CD1c-positive myeloid dendritic cell (primary cell): ENCODE data around the gene CLCN1.

ENCODE experiments used
- DNase-seq: peaks from one replicate; pipeline ENCODE4 v3.0.0-alpha.2; 2016; ENCODE audit errors: extremely low spot score

The CLCN1 gene

GRCh38 chr7:143331179-143331801, 15.4 kb downstream of the CLCN1 start:
- DNase-seq = peak; percentile 65

GRCh38 chr7:143334244-143334643, 18.3 kb downstream of the CLCN1 start:
- DNase-seq = no peak

DNA sequence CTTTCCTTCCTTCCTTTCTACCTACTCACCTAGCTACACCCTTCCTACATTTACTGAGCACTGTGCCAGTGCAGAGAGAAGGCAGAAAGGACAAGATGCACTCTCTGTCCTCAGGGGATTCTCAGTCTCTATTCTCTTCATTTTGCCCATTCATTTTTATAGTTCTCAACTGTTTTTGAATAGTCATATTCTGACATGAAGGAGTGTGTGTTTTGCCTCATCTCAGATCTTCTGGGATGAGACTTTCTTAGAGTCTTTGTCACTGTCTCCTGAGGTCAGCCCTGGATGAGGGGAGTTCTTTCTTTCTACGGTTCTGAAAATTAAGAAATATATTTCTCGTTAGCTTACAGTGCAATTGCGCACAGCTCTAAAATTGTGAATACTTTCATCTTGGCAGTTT, 21.3 kb downstream of the CLCN1 start:
- DNase-seq = no peak

GRCh38 chr7:143341842-143342241, 25.9 kb downstream of the CLCN1 start:
- no peak for DNase-seq

GRCh38 chr7:143343596-143343995, 27.7 kb downstream of the CLCN1 start:
- no peak for DNase-seq

GRCh38 chr7:143345428-143345900, 29.6 kb downstream of the CLCN1 start:
- peak; percentile 73 for DNase-seq

GRCh38 chr7:143346018-143346417, 30.1 kb downstream of the CLCN1 start:
- no peak for DNase-seq

- no peak for DNase-seq
These were observed 32.0 kb downstream of the CLCN1 start for GRCh38 chr7:143347950-143348349.

- no peak for DNase-seq
These were observed 35.1 kb downstream of the CLCN1 start for GRCh38 chr7:143351060-143351459.

GRCh38 chr7:143351574-143351973, 35.7 kb downstream of the CLCN1 start:
- no peak for DNase-seq

GRCh38 chr7:143352531-143353002, 36.7 kb downstream of the CLCN1 start:
- DNase-seq = peak; percentile 26

- DNase-seq = no peak
These were observed 38.5 kb downstream of the CLCN1 start for GRCh38 chr7:143354376-143354775.

- DNase-seq = no peak
These were observed 39.1 kb downstream of the CLCN1 start for GRCh38 chr7:143354965-143355364.

- DNase-seq = no peak
These were observed 39.8 kb downstream of the CLCN1 start for GRCh38 chr7:143355450-143356385.

GRCh38 chr7:143356414-143357050, 40.6 kb downstream of the CLCN1 start:
- DNase-seq = no peak

GRCh38 chr7:143358626-143359025, 42.7 kb downstream of the CLCN1 start:
- DNase-seq = no peak

DNA sequence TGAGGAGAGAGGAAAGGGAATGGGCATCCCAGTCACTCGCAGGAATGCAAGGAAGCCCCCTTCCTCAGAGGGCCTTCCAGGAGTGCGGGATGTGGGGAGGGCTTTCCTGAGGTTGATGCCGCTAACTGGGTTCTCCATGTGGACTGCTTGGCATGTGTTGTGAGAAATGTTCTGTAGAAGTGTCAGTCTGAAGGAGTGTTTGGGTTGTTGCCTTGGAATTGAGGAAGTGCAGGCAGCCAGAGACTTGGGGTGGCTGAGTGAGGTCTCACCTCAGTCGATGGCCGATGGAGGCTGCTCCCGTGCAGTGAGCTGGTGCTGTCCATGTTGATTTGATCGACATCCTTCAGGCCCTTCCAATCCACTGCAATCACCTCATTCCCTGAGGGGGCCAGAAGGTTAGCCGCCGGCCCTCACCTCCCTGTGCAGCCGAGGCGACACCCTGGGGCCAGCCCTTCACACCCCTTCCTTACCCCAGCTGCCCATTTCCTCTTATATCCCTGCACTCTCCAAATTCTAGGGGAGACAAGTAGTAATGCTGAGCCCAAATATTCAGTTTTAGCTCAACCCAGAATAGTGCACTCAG, 44.0 kb downstream of the CLCN1 start:
- DNase-seq = peak; percentile 41

DNA sequence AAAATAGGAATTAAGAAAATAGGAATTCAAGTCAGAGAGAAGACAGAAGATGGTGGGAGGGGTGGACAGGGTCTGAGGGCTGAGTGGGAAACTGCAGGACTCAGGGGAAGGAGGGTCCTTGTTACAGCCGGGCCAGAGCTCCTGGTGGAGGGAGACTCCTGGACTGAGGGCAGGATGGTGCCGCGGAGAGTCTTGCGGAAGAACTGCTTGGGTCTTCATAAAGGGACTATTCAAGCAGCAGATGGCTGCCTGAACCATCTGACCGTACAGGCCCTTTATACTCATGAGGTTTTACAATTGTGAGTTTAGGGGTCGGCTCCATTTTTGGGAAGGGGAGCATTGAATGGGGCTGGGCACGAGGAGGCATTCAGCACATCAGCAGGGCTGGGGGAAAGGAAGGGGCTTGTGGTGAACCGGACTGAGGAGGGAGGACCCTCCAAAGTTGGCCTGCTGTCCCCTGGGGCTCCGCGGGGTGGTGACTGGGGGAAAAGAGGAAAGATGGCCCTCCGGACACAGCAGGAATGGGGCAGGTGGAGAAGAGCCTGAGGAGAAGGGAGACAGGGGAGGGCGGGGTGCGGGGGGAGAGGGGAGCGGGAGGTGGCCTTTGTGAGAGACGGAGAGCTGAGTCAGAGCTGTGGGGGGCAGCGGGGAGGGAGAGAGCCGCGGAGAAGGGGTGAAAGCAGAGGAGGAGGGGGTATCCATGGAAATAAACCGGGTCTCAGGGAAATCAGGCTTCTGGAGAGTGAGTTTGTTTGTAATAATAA, 45.1 kb downstream of the CLCN1 start:
- no peak for DNase-seq

DNA sequence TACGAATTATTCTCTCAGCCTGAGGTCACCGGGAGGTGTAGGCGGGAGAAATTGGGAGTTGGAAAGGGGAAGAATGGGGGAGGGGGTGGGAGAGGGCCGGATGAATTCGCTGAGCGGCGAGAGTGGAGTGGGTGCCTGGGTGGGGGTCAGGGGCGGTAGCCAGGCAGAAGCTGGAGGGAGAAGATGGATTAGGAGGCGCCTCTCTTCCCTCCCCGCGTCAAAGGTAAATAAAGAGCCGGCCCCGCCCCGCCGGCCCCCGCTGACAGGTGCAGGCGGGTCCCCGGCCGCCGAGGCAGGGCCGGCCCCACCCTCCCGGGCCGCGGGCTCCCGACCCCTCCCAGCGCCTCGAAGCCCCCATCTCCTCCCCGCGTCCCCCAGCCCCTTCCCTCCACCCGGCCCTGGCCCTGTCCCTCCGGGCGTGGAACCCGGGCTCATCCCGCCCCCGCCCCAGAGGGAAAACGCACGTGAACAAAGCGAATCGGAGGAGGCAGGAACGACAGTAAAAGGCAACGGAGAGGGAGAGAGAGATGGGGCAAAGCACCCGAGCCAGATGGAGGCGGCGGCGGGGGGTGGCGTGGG, 45.7 kb downstream of the CLCN1 start:
- peak; percentile 31 for DNase-seq

GRCh38 chr7:143362131-143363015, 46.5 kb downstream of the CLCN1 start, which contains the start of gene FAM131B:
TSS of gene FAM131B (minus strand) at chr7:143362713. CDS start at chr7:143362603, 110 bp downstream.
- DNase-seq = peak; percentile 34
